ENCODE measurements around the gene KIAA1549. TPM values are rescaled to one million over a fixed set of nuclear protein-coding genes. Genes with fewer than 3 reads are reported as not detected.

The KIAA1549 gene
- polyA plus RNA-seq, 1 experiment: 2.5 TPM

GRCh38 chr7:138878856-138879255 is 102.3 kb downstream of the KIAA1549 start:
- no peak for TF ChIP-seq CTCF (IDR thresholded peaks at IDR 0.05; ENCODE audit: insufficient read depth, low read depth, low read length)
- Histone ChIP-seq H3K4me3 (ENCODE audit: low read depth, low read length) (no peak overlapping the region), H3K36me3 (ENCODE audit: control insufficient read depth, insufficient read depth, low read length) (peaks cover 2% of the 10 kb centered on the region), H3K27me3 (ENCODE audit: control insufficient read depth, insufficient read depth, low read length) (no peaks in the 10 kb centered on the region)
- ChIA-PET POLR2A (no interaction called here), CTCF (interaction anchor here (1.8 kb wide), 1 partner anchor 139 kb away, joined by 4 read pairs; no protein-coding TSS in a partner anchor)
- no peak for DNase-seq (ENCODE audit: low read depth)

- ChIA-PET CTCF (interaction anchor here (1.2 to 3.2 kb wide), 3 partner anchors 9 to 139 kb away, joined by 3 to 30 read pairs (median 4); no protein-coding TSS in a partner anchor), POLR2A (no interaction called here)
- Histone ChIP-seq H3K36me3 (ENCODE audit: control insufficient read depth, insufficient read depth, low read length) (peaks cover 2% of the 10 kb centered on the region), H3K27me3 (ENCODE audit: control insufficient read depth, insufficient read depth, low read length) (no peaks in the 10 kb centered on the region), H3K4me3 (ENCODE audit: low read depth, low read length) (no peak overlapping the region)
- no peak for TF ChIP-seq CTCF (IDR thresholded peaks at IDR 0.05; ENCODE audit: insufficient read depth, low read depth, low read length)
- DNase-seq (ENCODE audit: low read depth): no peak
Measured at GRCh38 chr7:138878051-138878450, 103.1 kb downstream of the KIAA1549 start.

GRCh38 chr7:138876326-138876725 is 104.9 kb downstream of the KIAA1549 start:
- no peak overlapping the region for H3K4me3 ChIP-seq (ENCODE audit: low read depth, low read length)
- ChIA-PET POLR2A (no interaction called here), CTCF (interaction anchor here (0.8 to 3.2 kb wide), 3 partner anchors 11 to 199 kb away, joined by 3 to 30 read pairs (median 5); no protein-coding TSS in a partner anchor)
- no peaks in the 10 kb centered on the region for H3K27me3 ChIP-seq (ENCODE audit: control insufficient read depth, insufficient read depth, low read length)
- peaks cover 2% of the 10 kb centered on the region for H3K36me3 ChIP-seq (ENCODE audit: control insufficient read depth, insufficient read depth, low read length)
- DNase-seq (ENCODE audit: low read depth): no peak
- TF ChIP-seq CTCF (IDR thresholded peaks at IDR 0.05; ENCODE audit: insufficient read depth, low read depth, low read length): no peak

GRCh38 chr7:138875794-138876193 is 105.4 kb downstream of the KIAA1549 start:
- no peaks in the 10 kb centered on the region for H3K27me3 ChIP-seq (ENCODE audit: control insufficient read depth, insufficient read depth, low read length)
- no peak overlapping the region for H3K4me3 ChIP-seq (ENCODE audit: low read depth, low read length)
- H3K36me3 ChIP-seq (ENCODE audit: control insufficient read depth, insufficient read depth, low read length): peaks cover 2% of the 10 kb centered on the region
- TF ChIP-seq CTCF (IDR thresholded peaks at IDR 0.05; ENCODE audit: insufficient read depth, low read depth, low read length): no peak
- peak; percentile 74 for DNase-seq (ENCODE audit: low read depth)
- POLR2A ChIA-PET: no interaction called here
- CTCF ChIA-PET: interaction anchor here (3.2 kb wide), 1 partner anchor 11 kb away, joined by 30 read pairs; no protein-coding TSS in a partner anchor

GRCh38 chr7:138873220-138873892 is 107.8 kb downstream of the KIAA1549 start:
- DNase-seq (ENCODE audit: low read depth): no peak
- ChIA-PET POLR2A (interaction anchor here (0.5 kb wide), 1 partner anchor 178 kb away, joined by 3 read pairs; no protein-coding TSS in a partner anchor), CTCF (interaction anchor here (1.1 to 2.0 kb wide), 4 partner anchors 13 to 202 kb away, joined by 3 to 8 read pairs (median 4); partner anchors contain the start of gene KIAA1549)
- peaks cover 8% of the 10 kb centered on the region for H3K36me3 ChIP-seq (ENCODE audit: control insufficient read depth, insufficient read depth, low read length)
- no peak overlapping the region for H3K4me3 ChIP-seq (ENCODE audit: low read depth, low read length)
- no peak for TF ChIP-seq CTCF (IDR thresholded peaks at IDR 0.05; ENCODE audit: insufficient read depth, low read depth, low read length)
- no peaks in the 10 kb centered on the region for H3K27me3 ChIP-seq (ENCODE audit: control insufficient read depth, insufficient read depth, low read length)
